ENCODE measurements around the gene GJB6. TPM values are rescaled to one million over a fixed set of nuclear protein-coding genes. Genes with fewer than 3 reads are reported as not detected.
"Not testable (repeated sequence)": the region's sequence is repeated elsewhere in the genome, so short reads cannot be mapped to it uniquely, and the experiment has no call there.

The GJB6 gene
- 1 to 10 TPM; 4.1 to 4.9 TPM for total RNA-seq
- 1 to 10 TPM in 2 of 3 donors, under 1 TPM in 1; 0.84 to 4.9 (median 1.5) TPM for polyA plus RNA-seq
- 1.6 to 58.1 (median 9.9) reads per million in 6 experiments for total RNA-seq

GRCh38 chr13:20231839-20232555, at the start of gene GJB6:
TSS of gene GJB6 (minus strand) at chr13:20232319. CDS start at chr13:20223480, 8,839 bp downstream.
- H3K27ac Mint-ChIP-seq: peak within 1 kb of the TSS; percentile 51 to 96 (median 90)
- peak; percentile 76 to 79 for ATAC-seq
- POLR2A ChIA-PET: interaction anchor here (1.4 kb wide), 1 partner anchor 244 kb away, joined by 4 read pairs; no protein-coding TSS in a partner anchor

GRCh38 chr13:20276901-20277300, 44.8 kb upstream of the GJB6 start:
- H3K36me3 Mint-ChIP-seq, H3K4me1 Mint-ChIP-seq, H3K27ac Mint-ChIP-seq, DNase-seq, H3K4me3 Mint-ChIP-seq, POLR2A ChIA-PET, ATAC-seq: not testable (repeated sequence)
- Mint-ChIP-seq H3K27me3 (peaks cover 6 to 19% (median 11%) of the 10 kb centered on the region in 5 donors), H3K9me3 (peaks cover 0 to 11% (median 2%) of the 10 kb centered on the region in 9 donors)

More at GRCh38 chr13:20231839-20232555, at the start of gene GJB6:
- peaks cover 10 to 20% (median 17%) of the 10 kb centered on the region in 4 donors for H3K4me1 Mint-ChIP-seq
- peaks cover 0 to 32% (median 5%) of the 10 kb centered on the region in 5 donors for H3K27me3 Mint-ChIP-seq
- peak within 1 kb of the TSS; percentile 82 to 94 (median 90) for H3K4me3 Mint-ChIP-seq
- DNase-seq: peak in 9 of 10 donors; percentile 19 to 68 (median 39)
- peaks cover 0 to 2% (median 0%) of the 10 kb centered on the region in 3 donors for H3K36me3 Mint-ChIP-seq
- H3K9me3 Mint-ChIP-seq: no peaks in the 10 kb centered on the region

DNA sequence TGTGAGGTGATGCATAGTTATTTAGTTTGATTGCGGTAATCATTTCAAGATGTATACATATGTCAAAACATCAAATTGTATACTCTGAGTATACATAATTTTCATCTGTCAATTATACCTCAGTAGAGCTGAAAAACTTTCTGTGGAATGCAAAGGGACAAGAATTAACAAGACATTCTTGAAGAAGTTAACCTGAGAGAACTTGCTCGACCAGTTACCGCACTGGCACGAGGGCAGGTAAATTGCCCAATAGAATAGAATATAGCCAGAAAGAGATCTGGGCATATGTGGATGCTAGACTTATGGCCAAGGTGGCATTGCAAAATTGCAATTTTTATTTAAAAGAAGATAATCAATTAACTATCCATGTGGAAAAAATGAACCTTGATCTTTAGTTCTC, 42.3 kb upstream of the GJB6 start:
- Mint-ChIP-seq H3K4me1 (peaks cover 0 to 1% (median 0%) of the 10 kb centered on the region in 4 donors), H3K4me3 (no peak overlapping the region), H3K36me3 (no peaks in the 10 kb centered on the region), H3K27me3 (peaks cover 6 to 19% (median 11%) of the 10 kb centered on the region in 5 donors), H3K9me3 (no peaks in the 10 kb centered on the region), H3K27ac (no peak overlapping the region)
- DNase-seq: no peak
- POLR2A ChIA-PET: no interaction called here
- ATAC-seq: no peak

GRCh38 chr13:20272588-20273171, 40.6 kb upstream of the GJB6 start:
- Mint-ChIP-seq H3K4me1 (peaks cover 0 to 1% (median 0%) of the 10 kb centered on the region in 4 donors), H3K27me3 (peaks cover 6 to 19% (median 11%) of the 10 kb centered on the region in 5 donors), H3K36me3 (no peaks in the 10 kb centered on the region), H3K4me3 (no peak overlapping the region), H3K27ac (no peak overlapping the region), H3K9me3 (no peaks in the 10 kb centered on the region)
- POLR2A ChIA-PET: no interaction called here
- ATAC-seq: no peak
- DNase-seq: no peak

DNA sequence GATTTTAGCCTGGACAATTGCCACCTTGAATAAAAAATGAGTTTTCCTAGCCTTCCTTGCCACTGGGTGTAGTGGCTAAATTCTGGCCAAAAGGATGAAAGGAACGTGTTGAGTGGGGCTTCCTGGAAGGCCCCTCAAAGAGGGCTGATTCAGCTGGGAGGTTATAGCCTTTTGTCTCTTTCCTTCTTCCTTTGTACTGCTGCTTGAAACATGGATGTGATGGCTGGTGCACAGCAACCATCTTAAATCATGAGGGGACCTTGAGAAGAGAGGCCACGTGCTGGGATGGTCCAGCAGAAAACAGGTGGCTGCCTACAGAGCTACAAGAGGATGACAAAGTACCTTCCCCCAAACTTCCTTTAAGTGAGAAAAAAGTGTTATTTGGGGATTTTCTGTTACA, 40.0 kb upstream of the GJB6 start:
- peaks cover 0 to 1% (median 0%) of the 10 kb centered on the region in 4 donors for H3K4me1 Mint-ChIP-seq
- ATAC-seq: no peak
- H3K36me3 Mint-ChIP-seq: no peaks in the 10 kb centered on the region
- H3K4me3 Mint-ChIP-seq: no peak overlapping the region
- H3K27ac Mint-ChIP-seq: no peak overlapping the region
- no peaks in the 10 kb centered on the region for H3K9me3 Mint-ChIP-seq
- POLR2A ChIA-PET: no interaction called here
- DNase-seq: no peak
- peaks cover 6 to 19% (median 11%) of the 10 kb centered on the region in 5 donors for H3K27me3 Mint-ChIP-seq

- ATAC-seq (no peak), DNase-seq (no peak)
- H3K4me1 Mint-ChIP-seq: peaks cover 0 to 1% (median 0%) of the 10 kb centered on the region in 4 donors
- H3K27me3 Mint-ChIP-seq: peaks cover 6 to 19% (median 11%) of the 10 kb centered on the region in 5 donors
- peak overlapping the region in 1 of 10 donors; percentile 49 for H3K27ac Mint-ChIP-seq
- no peaks in the 10 kb centered on the region for H3K9me3 Mint-ChIP-seq
- H3K36me3 Mint-ChIP-seq: no peaks in the 10 kb centered on the region
- POLR2A ChIA-PET: no interaction called here
- H3K4me3 Mint-ChIP-seq: no peak overlapping the region
These were observed 39.3 kb upstream of the GJB6 start for GRCh38 chr13:20271441-20271840.

GRCh38 chr13:20270163-20270865, 38.2 kb upstream of the GJB6 start:
- Mint-ChIP-seq H3K4me3 (no peak overlapping the region), H3K4me1 (peaks cover 0 to 1% (median 0%) of the 10 kb centered on the region in 4 donors), H3K9me3 (no peaks in the 10 kb centered on the region), H3K27ac (no peak overlapping the region), H3K27me3 (peaks cover 2 to 19% (median 11%) of the 10 kb centered on the region in 5 donors), H3K36me3 (no peaks in the 10 kb centered on the region)
- ATAC-seq (no peak), DNase-seq (no peak)
- POLR2A ChIA-PET: no interaction called here

DNA sequence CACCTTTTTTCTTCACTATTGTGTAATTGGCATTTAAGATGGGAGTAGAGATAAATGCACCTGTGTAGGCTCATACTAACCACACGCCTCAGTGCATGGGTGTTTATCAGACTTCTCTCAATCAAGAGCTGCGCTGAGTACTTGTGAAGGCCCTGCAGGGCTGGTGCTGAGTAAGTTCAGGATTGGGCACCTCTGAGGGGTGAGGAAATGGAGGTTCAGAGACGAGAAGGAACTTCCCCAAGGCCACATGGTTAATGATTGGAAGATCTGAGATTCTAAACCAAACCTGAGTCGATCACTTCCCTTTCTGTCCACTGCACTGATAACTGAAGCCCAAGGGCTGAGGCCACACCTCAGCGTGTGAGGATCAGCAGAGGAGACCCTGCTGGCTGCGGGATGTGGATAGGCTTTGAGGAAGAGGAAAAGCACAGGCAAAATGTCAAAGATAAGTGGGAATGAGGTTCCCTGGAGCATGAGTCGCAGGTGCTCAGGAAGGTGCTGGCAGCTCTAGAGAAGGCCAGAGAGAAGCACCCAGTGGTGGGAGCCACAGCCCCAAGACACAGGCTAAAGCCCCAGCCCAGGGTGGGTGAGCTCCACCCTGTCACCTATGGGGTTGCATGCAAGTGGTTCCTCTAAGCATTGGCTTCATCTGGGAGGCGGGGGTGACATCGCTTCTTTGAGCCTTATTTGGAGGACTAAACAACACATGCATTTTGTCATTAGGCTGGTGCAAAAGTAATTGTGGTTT, 32.3 kb upstream of the GJB6 start:
- POLR2A ChIA-PET: no interaction called here
- Mint-ChIP-seq H3K36me3 (no peaks in the 10 kb centered on the region), H3K4me1 (peaks cover 0 to 2% (median 0%) of the 10 kb centered on the region in 4 donors), H3K9me3 (no peaks in the 10 kb centered on the region), H3K27ac (peak overlapping the region in 1 of 10 donors; percentile 48), H3K4me3 (no peak overlapping the region), H3K27me3 (peaks cover 0 to 12% (median 6%) of the 10 kb centered on the region in 5 donors)
- ATAC-seq: no peak
- no peak for DNase-seq

DNA sequence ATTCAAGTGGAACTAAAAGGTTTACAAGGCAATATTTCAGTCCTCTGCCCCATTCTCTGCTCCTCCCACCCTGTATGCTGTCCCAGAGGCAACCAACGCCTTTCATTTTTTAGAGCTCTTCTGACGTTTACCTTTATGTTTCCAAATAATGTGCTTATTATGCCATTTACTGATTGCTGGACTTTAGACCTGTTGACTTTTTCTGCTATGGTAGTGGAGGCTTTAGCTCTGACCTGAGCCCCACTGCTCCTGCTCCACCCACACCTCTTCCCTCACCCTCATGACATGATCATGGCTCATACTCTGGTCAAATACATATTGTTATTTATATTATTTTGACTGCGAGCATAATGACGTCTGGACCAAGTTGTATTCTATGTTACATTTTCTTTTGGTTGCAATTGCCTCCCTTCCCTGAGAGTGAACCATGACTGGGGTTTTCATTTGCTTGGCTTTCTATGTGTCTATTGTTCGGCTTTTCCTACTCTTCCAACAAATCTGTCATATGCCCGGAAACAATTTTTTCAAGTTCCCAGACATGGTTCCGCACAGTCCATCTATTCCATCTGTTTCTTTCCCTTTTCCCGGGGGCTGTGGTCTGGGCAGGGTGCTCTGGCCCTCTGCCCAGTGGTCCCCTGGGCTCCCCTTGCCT, 31.4 kb upstream of the GJB6 start:
- Mint-ChIP-seq H3K9me3 (no peaks in the 10 kb centered on the region), H3K27me3 (peaks cover 1 to 12% (median 6%) of the 10 kb centered on the region in 5 donors), H3K36me3 (no peaks in the 10 kb centered on the region), H3K4me3 (no peak overlapping the region), H3K4me1 (peaks cover 0 to 2% (median 0%) of the 10 kb centered on the region in 4 donors), H3K27ac (no peak overlapping the region)
- no peak for ATAC-seq
- POLR2A ChIA-PET: no interaction called here
- DNase-seq: no peak

DNA sequence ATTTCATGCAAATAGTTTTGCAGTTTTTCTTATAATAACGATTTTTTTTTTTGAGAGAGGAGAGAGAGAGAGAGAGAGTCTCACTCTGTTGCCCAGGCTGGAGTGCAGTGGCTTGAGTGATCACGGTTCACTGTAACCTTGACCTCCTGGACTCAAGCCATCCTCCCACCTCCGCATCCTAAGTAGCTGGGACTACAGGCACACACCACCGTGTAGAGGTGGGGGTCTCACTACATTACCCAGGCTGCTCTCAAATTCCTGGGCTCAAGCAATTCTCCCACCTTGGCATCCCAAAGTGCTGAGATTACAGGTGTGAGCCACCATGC, 26.8 kb upstream of the GJB6 start:
- H3K4me3 Mint-ChIP-seq: no peak overlapping the region
- H3K9me3 Mint-ChIP-seq: no peaks in the 10 kb centered on the region
- peaks cover 0 to 2% (median 0%) of the 10 kb centered on the region in 4 donors for H3K4me1 Mint-ChIP-seq
- DNase-seq (no peak), ATAC-seq (no peak)
- H3K27ac Mint-ChIP-seq: no peak overlapping the region
- POLR2A ChIA-PET: no interaction called here
- no peaks in the 10 kb centered on the region for H3K36me3 Mint-ChIP-seq
- H3K27me3 Mint-ChIP-seq: peaks cover 1 to 7% (median 5%) of the 10 kb centered on the region in 5 donors

GRCh38 chr13:20258208-20258962, 26.3 kb upstream of the GJB6 start:
- H3K36me3 Mint-ChIP-seq: no peaks in the 10 kb centered on the region
- ATAC-seq (no peak), DNase-seq (no peak)
- H3K27ac Mint-ChIP-seq: no peak overlapping the region
- H3K4me1 Mint-ChIP-seq: no peaks in the 10 kb centered on the region
- peaks cover 0 to 5% (median 2%) of the 10 kb centered on the region in 5 donors for H3K27me3 Mint-ChIP-seq
- no peaks in the 10 kb centered on the region for H3K9me3 Mint-ChIP-seq
- POLR2A ChIA-PET: no interaction called here
- H3K4me3 Mint-ChIP-seq: no peak overlapping the region

Data from naive thymus-derived CD8-positive, alpha-beta T cell (primary cell).